GM12872 (cell line): Measurements from ENCODE around the gene HHIPL1.

Source experiments
- CTCF ChIP-seq: IDR thresholded peaks from 3 replicates; pipeline ENCODE4 v1.5.1; 2011; ENCODE audit warnings: low read depth, mild to moderate bottlenecking, low read length, moderate library complexity; ENCODE audit not compliant: insufficient read depth

Gene HHIPL1

GRCh38 chr14:99698236-99698635 lies 53.3 kb downstream of the HHIPL1 start:
- TF ChIP-seq CTCF, result no peak

GRCh38 chr14:99698642-99699041 lies 53.7 kb downstream of the HHIPL1 start:
- no peak for TF ChIP-seq CTCF

GRCh38 chr14:99699085-99699760 lies 54.3 kb downstream of the HHIPL1 start:
- no peak for TF ChIP-seq CTCF

- no peak for TF ChIP-seq CTCF
Measured at GRCh38 chr14:99699861-99700260, 54.9 kb downstream of the HHIPL1 start.

GRCh38 chr14:99700379-99700778 lies 55.5 kb downstream of the HHIPL1 start:
- TF ChIP-seq CTCF, result no peak

GRCh38 chr14:99701260-99701659 lies 56.3 kb downstream of the HHIPL1 start:
- TF ChIP-seq CTCF, result no peak

GRCh38 chr14:99702115-99702514 lies 57.2 kb downstream of the HHIPL1 start:
- TF ChIP-seq CTCF, result no peak

GRCh38 chr14:99703381-99703780 lies 58.5 kb downstream of the HHIPL1 start:
- no peak for TF ChIP-seq CTCF
